OCI-LY7 (cell line): ENCODE data around the gene NGEF. TPM values are rescaled to one million over a fixed set of nuclear protein-coding genes. Genes with fewer than 3 reads are reported as not detected.

ENCODE experiments used
- BruUV-seq: library from RNA; stranded (reverse); fragments of 400-500 nt; replicated peaks from 2 replicates; lab custom pipeline; 2021; lab: Mats Ljungman, UMichigan
- CTCF ChIA-PET: fragments of 300-600 bp; sonication (Branson Sonifier 250); formaldehyde crosslinking; loops from one replicate; lab custom pipeline; 2022; ENCODE audit warnings: antibody characterized with exemption; ENCODE audit not compliant: unreplicated experiment; lab: Charles Lee
- POLR2A ChIA-PET: fragments of 300-600 bp; sonication (Branson Sonifier 250); formaldehyde crosslinking; loops from one replicate; lab custom pipeline; 2022; ENCODE audit warnings: antibody characterized with exemption; lab: Charles Lee
- DNase-seq: peaks from one replicate; pipeline ENCODE4 v3.0.0-alpha.2; 2015; ENCODE audit warnings: low spot score
- H2AFZ ChIP-seq: fragments of 200-600 bp; sonication (generic), shearing (Covaris generic); 2 replicates; pipeline ENCODE4 v1.6.1; 2014; ENCODE audit warnings: mild to moderate bottlenecking, antibody characterized with exemption, low read length, moderate library complexity
- H3K27ac ChIP-seq: fragments of 200-600 bp; sonication (generic); 2 replicates; pipeline ENCODE4 v1.5.1; 2014; ENCODE audit warnings: mixed run types, low read depth, mild to moderate bottlenecking, moderate library complexity, low read length, inconsistent platforms; ENCODE audit not compliant: poor library complexity, severe bottlenecking
- H3K36me3 ChIP-seq: fragments of 200-600 bp; sonication (generic); 2 replicates; pipeline ENCODE4 v1.6.1; 2014; ENCODE audit warnings: mild to moderate bottlenecking, antibody characterized with exemption, low read length, moderate library complexity, mixed read lengths; ENCODE audit not compliant: insufficient read depth
- H3K4me1 ChIP-seq: fragments of 200-600 bp; sonication (generic); 2 replicates; pipeline ENCODE4 v1.5.1; 2014; ENCODE audit warnings: mild to moderate bottlenecking, low read length; ENCODE audit not compliant: insufficient read depth, poor library complexity, severe bottlenecking
- H3K4me2 ChIP-seq: fragments of 200-600 bp; sonication (generic); 2 replicates; pipeline ENCODE4 v1.6.1; 2014; ENCODE audit warnings: mild to moderate bottlenecking, low read length
- H3K4me3 ChIP-seq: fragments of 200-600 bp; sonication (generic); 2 replicates; pipeline ENCODE4 v1.5.1; 2014; ENCODE audit warnings: mild to moderate bottlenecking, low read depth, low read length; ENCODE audit not compliant: poor library complexity, severe bottlenecking
- H3K79me2 ChIP-seq: fragments of 200-600 bp; sonication (generic); 2 replicates; pipeline ENCODE4 v1.6.1; 2016; ENCODE audit warnings: low read depth, mild to moderate bottlenecking, low read length, moderate library complexity, mixed read lengths; ENCODE audit not compliant: insufficient read depth
- H3K9me2 ChIP-seq: fragments of 200-600 bp; sonication (generic); 2 replicates; pipeline ENCODE4 v1.6.1; 2016; ENCODE audit warnings: mild to moderate bottlenecking, low read length, mixed read lengths; ENCODE audit not compliant: insufficient read depth
- H3K9me3 ChIP-seq: fragments of 200-600 bp; sonication (generic); 2 replicates; pipeline ENCODE4 v1.6.1; 2014; ENCODE audit warnings: mild to moderate bottlenecking, mixed run types, low read length, mixed read lengths
- H4K20me1 ChIP-seq: fragments of 200-600 bp; sonication (generic); 2 replicates; pipeline ENCODE4 v1.6.1; 2014; ENCODE audit warnings: mild to moderate bottlenecking, antibody characterized with exemption, low read length, moderate library complexity, mixed read lengths; ENCODE audit not compliant: insufficient read depth
- CTCF ChIP-seq: fragments of 200-600 bp; sonication (generic); conservative IDR thresholded peaks from 2 replicates; pipeline ENCODE4 v1.5.1; 2014; ENCODE audit warnings: mild to moderate bottlenecking, antibody characterized with exemption, low read length, moderate library complexity, mixed read lengths
- EZH2phosphoT487 ChIP-seq: fragments of 200-600 bp; sonication (generic); IDR thresholded peaks from 2 replicates; pipeline ENCODE4 v1.6.1; 2018; ENCODE audit warnings: low read depth, borderline replicate concordance, mild to moderate bottlenecking, mixed run types, antibody characterized with exemption, low read length, moderate library complexity, mixed read lengths
- intact Hi-C: fragments of 100-400 bp; cut with micrococcal nuclease; formaldehyde crosslinking; loops from one replicate; pipeline ENCODE4 v1.10.0; 2022; ENCODE audit not compliant: unreplicated experiment
- total RNA-seq, 2 experiments: library from RNA; depleted of rRNA in 1 of 2; stranded (reverse); fragments of >200 nt in 1 of 2; shearing (Covaris generic) in 1 of 2; gene quantifications; 2 replicates each; pipeline ENCODE4 v1.2.3, GENCODE V29; 2014 to 2022

NGEF gene
- total RNA-seq, 2 experiments from 2014 or later: 0.82 TPM; not detected in 1

GRCh38 chr2:232949016-232949415 is 64.0 kb downstream of the NGEF start:
- Histone ChIP-seq H3K9me3 (no peaks in the 10 kb centered on the region), H4K20me1 (no peaks in the 10 kb centered on the region), H3K79me2 (no peaks in the 10 kb centered on the region), H3K36me3 (no peaks in the 10 kb centered on the region), H3K4me3 (no peak overlapping the region), H2AFZ (no peak overlapping the region), H3K4me1 (no peaks in the 10 kb centered on the region), H3K27ac (no peak overlapping the region), H3K9me2 (no peaks in the 10 kb centered on the region), H3K4me2 (no peak overlapping the region)
- ChIA-PET POLR2A (interaction anchor here (1.2 kb wide), 1 partner anchor 9 kb away, joined by 3 read pairs; no protein-coding TSS in a partner anchor), CTCF (no interaction called here)
- no peak for DNase-seq
- TF ChIP-seq CTCF: no peak
- TF ChIP-seq EZH2phosphoT487: no peak
- intact Hi-C loops: no loop called here
- BruUV-seq: no TSS peak

- ChIA-PET CTCF (no interaction called here), POLR2A (interaction anchor here (0.7 kb wide), 1 partner anchor 82 kb away, joined by 3 read pairs; no protein-coding TSS in a partner anchor)
- BruUV-seq: no TSS peak
- intact Hi-C loops: no loop called here
- no peak for DNase-seq
- Histone ChIP-seq H2AFZ (no peak overlapping the region), H3K27ac (no peak overlapping the region), H4K20me1 (no peaks in the 10 kb centered on the region), H3K4me1 (peaks cover 3% of the 10 kb centered on the region), H3K4me3 (no peak overlapping the region), H3K36me3 (no peaks in the 10 kb centered on the region), H3K79me2 (no peaks in the 10 kb centered on the region), H3K9me2 (no peaks in the 10 kb centered on the region), H3K4me2 (no peak overlapping the region), H3K9me3 (no peaks in the 10 kb centered on the region)
- TF ChIP-seq EZH2phosphoT487 (no peak), CTCF (no peak)
These were observed 70.2 kb downstream of the NGEF start for GRCh38 chr2:232942831-232943230.

- H3K79me2 ChIP-seq: no peaks in the 10 kb centered on the region
- CTCF ChIA-PET: no interaction called here
- BruUV-seq: no TSS peak
- peaks cover 3% of the 10 kb centered on the region for H3K4me1 ChIP-seq
- H3K4me2 ChIP-seq: no peak overlapping the region
- no peaks in the 10 kb centered on the region for H3K36me3 ChIP-seq
- no peaks in the 10 kb centered on the region for H3K9me3 ChIP-seq
- no peak for DNase-seq
- no peak overlapping the region for H3K27ac ChIP-seq
- no peaks in the 10 kb centered on the region for H3K9me2 ChIP-seq
- no peak overlapping the region for H2AFZ ChIP-seq
- TF ChIP-seq CTCF (no peak), EZH2phosphoT487 (no peak)
- H3K4me3 ChIP-seq: no peak overlapping the region
- intact Hi-C loops: no loop called here
- POLR2A ChIA-PET: no interaction called here
- H4K20me1 ChIP-seq: no peaks in the 10 kb centered on the region
These were observed 71.0 kb downstream of the NGEF start for GRCh38 chr2:232941912-232942594.
